MCF 10A (cell line): ENCODE measurements around the gene MROH9. TPM values are rescaled to one million over a fixed set of nuclear protein-coding genes. Genes with fewer than 3 reads are reported as not detected.
A peak's percentile ranks its signal among the peaks of the same experiment; 100 is the strongest.

Source experiments
- BruUV-seq: library from RNA; stranded (reverse); fragments of 400-500 nt; replicated peaks from 2 replicates; lab custom pipeline; 2021; lab: Mats Ljungman, UMichigan
- CTCF ChIA-PET: fragments of 300-600 bp; sonication (Branson Sonifier 250); formaldehyde crosslinking; extraction: SDS; loops from one replicate; lab custom pipeline; 2021; ENCODE audit warnings: antibody characterized with exemption, inconsistent platforms; lab: Yijun Ruan, JAX
- POLR2A ChIA-PET: fragments of 300-600, 350-650 bp; sonication (Branson Sonifier 250); formaldehyde crosslinking; extraction: SDS; loops from one replicate; lab custom pipeline; 2020; ENCODE audit warnings: antibody characterized with exemption, inconsistent platforms; lab: Yijun Ruan, JAX
- DNase-seq: peaks from one replicate; pipeline ENCODE4 v3.0.0-alpha.2; 2018; ENCODE audit not compliant: unreplicated experiment
- H3K27ac Mint-ChIP-seq: one replicate; pipeline ENCODE4 v1.8.0; 2022; ENCODE audit warnings: mild to moderate bottlenecking, low read depth, mixed read lengths; ENCODE audit not compliant: unreplicated experiment
- H3K27me3 Mint-ChIP-seq: one replicate; pipeline ENCODE4 v1.8.0; 2022; ENCODE audit warnings: mixed read lengths; ENCODE audit not compliant: insufficient read depth, unreplicated experiment
- H3K36me3 Mint-ChIP-seq: one replicate; pipeline ENCODE4 v1.8.0; 2022; ENCODE audit warnings: mild to moderate bottlenecking, moderate library complexity, mixed read lengths; ENCODE audit not compliant: insufficient read depth, unreplicated experiment
- H3K4me1 Mint-ChIP-seq: one replicate; pipeline ENCODE4 v1.8.0; 2022; ENCODE audit warnings: mixed read lengths; ENCODE audit not compliant: insufficient read depth, unreplicated experiment
- H3K4me3 Mint-ChIP-seq: one replicate; pipeline ENCODE4 v1.8.0; 2022; ENCODE audit warnings: mild to moderate bottlenecking, moderate library complexity, mixed read lengths; ENCODE audit not compliant: unreplicated experiment
- H3K9me3 Mint-ChIP-seq: one replicate; pipeline ENCODE4 v1.8.0; 2022; ENCODE audit warnings: mixed read lengths; ENCODE audit not compliant: unreplicated experiment
- intact Hi-C: fragments of 100-400 bp; cut with micrococcal nuclease; formaldehyde crosslinking; loops from 2 replicates; pipeline ENCODE4 v1.14.1; 2022
- total RNA-seq: library from RNA; stranded (reverse); gene quantifications from 2 replicates; pipeline ENCODE4 v1.2.3, GENCODE V29; 2022
- TF ChIP-seq, protein P1 (sequence below): fragments of 200-600 bp; IDR thresholded peaks from one replicate; pipeline ENCODE4 v1.8.0; 2022; ENCODE audit warnings: antibody characterized with exemption, mild to moderate bottlenecking; ENCODE audit not compliant: unreplicated experiment

MROH9 gene
- total RNA-seq, 1 experiment from 2014 or later = not detected

- H3K27ac Mint-ChIP-seq = no peak overlapping the region
- H3K36me3 Mint-ChIP-seq = no peaks in the 10 kb centered on the region
- intact Hi-C loops = no loop called here
These were observed 112.7 kb downstream of the MROH9 start for GRCh38 chr1:171048014-171048413.

DNA sequence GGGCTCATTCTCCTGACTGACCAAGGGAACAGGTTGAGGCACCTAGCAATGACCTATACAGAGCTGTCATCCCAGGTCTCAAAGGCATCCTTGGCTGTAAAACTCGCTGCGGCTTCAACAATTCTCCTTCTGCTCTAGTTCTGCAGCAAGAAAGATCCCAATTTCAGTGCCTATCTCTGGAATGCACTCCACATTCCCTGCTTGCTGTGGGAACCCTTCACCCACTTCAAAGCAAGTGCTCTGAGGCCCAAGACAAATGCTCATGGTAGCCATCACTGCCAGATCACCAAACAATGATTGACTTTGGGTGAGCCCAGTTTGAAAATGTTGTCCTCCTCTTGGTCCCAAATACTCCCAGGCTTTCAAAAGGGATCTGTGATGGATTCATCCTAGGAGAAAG is 117.6 kb downstream of the MROH9 start:
- no peak for DNase-seq
- Mint-ChIP-seq H3K9me3 (peaks cover 7% of the 10 kb centered on the region), H3K27ac (no peak overlapping the region), H3K36me3 (no peaks in the 10 kb centered on the region), H3K27me3 (no peaks in the 10 kb centered on the region), H3K4me1 (no peaks in the 10 kb centered on the region), H3K4me3 (no peak overlapping the region)
- intact Hi-C loops = no loop called here
- TF ChIP-seq, protein P1, sequence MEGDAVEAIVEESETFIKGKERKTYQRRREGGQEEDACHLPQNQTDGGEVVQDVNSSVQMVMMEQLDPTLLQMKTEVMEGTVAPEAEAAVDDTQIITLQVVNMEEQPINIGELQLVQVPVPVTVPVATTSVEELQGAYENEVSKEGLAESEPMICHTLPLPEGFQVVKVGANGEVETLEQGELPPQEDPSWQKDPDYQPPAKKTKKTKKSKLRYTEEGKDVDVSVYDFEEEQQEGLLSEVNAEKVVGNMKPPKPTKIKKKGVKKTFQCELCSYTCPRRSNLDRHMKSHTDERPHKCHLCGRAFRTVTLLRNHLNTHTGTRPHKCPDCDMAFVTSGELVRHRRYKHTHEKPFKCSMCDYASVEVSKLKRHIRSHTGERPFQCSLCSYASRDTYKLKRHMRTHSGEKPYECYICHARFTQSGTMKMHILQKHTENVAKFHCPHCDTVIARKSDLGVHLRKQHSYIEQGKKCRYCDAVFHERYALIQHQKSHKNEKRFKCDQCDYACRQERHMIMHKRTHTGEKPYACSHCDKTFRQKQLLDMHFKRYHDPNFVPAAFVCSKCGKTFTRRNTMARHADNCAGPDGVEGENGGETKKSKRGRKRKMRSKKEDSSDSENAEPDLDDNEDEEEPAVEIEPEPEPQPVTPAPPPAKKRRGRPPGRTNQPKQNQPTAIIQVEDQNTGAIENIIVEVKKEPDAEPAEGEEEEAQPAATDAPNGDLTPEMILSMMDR = no peak
- BruUV-seq = no TSS peak
- ChIA-PET POLR2A (no interaction called here), CTCF (interaction anchor here (0.6 to 1.1 kb wide), 2 partner anchors 59 to 173 kb away, joined by 3 read pairs; no protein-coding TSS in a partner anchor)

More at GRCh38 chr1:171048014-171048413, 112.7 kb downstream of the MROH9 start:
- POLR2A ChIA-PET = no interaction called here
- no TSS peak for BruUV-seq
- Mint-ChIP-seq H3K4me1 (no peaks in the 10 kb centered on the region), H3K27me3 (no peaks in the 10 kb centered on the region), H3K9me3 (peaks cover 32% of the 10 kb centered on the region), H3K4me3 (no peak overlapping the region)
- CTCF ChIA-PET = interaction anchor here (0.6 to 1.0 kb wide), 2 partner anchors 13 to 33 kb away, joined by 3 read pairs; no protein-coding TSS in a partner anchor
- TF ChIP-seq, protein P1 = no peak
- no peak for DNase-seq

GRCh38 chr1:171055966-171056643 is 120.8 kb downstream of the MROH9 start:
- no peaks in the 10 kb centered on the region for H3K36me3 Mint-ChIP-seq
- H3K4me1 Mint-ChIP-seq = no peaks in the 10 kb centered on the region
- BruUV-seq = no TSS peak
- POLR2A ChIA-PET = no interaction called here
- TF ChIP-seq, protein P1 = no peak
- peak; percentile 23 for DNase-seq
- no peak overlapping the region for H3K27ac Mint-ChIP-seq
- H3K4me3 Mint-ChIP-seq = no peak overlapping the region
- H3K9me3 Mint-ChIP-seq = peaks cover 6% of the 10 kb centered on the region
- CTCF ChIA-PET = interaction anchor here (0.6 kb wide), 2 partner anchors 25 to 312 kb away, joined by 3 read pairs; no protein-coding TSS in a partner anchor
- H3K27me3 Mint-ChIP-seq = no peaks in the 10 kb centered on the region
- intact Hi-C loops = no loop called here

DNA sequence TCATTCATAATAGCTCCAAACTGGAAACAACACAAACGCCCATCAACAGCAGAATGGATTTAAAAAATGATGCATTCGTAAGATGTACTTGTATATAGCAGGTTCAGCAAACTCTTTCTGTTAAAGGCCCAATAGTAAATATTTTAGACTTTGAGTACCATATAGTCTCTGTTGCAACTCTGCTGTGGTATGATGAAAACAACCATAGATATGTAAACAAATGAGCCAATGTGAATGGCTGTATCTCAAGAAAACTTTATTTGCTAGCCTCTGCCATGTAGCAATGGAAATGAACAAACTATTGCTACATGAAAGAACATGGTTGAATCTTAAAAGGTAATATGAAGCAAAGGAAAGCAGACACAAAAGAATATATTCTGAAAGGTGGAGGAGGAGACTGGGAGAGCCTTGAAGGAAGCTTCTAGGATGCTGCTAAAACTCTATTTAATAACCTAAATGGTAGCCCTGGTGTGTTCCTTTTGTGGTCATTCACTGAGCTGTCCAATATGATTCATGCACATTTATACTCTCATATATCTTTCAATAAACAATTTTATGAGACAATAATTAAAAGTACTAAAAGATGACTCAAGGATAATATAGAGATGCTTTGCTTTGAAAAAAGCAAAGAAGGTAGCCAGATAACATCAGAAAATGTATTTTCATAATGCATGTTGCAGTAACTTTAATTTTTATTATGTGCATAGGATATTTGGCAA is 126.2 kb downstream of the MROH9 start:
- Mint-ChIP-seq H3K9me3 (no peaks in the 10 kb centered on the region), H3K36me3 (no peaks in the 10 kb centered on the region), H3K4me3 (no peak overlapping the region), H3K27me3 (no peaks in the 10 kb centered on the region), H3K27ac (no peak overlapping the region), H3K4me1 (no peaks in the 10 kb centered on the region)
- BruUV-seq = no TSS peak
- ChIA-PET POLR2A (interaction anchor here (0.7 kb wide), 1 partner anchor 274 kb away, joined by 3 read pairs; no protein-coding TSS in a partner anchor), CTCF (interaction anchor here (1.0 kb wide), 1 partner anchor 95 kb away, joined by 3 read pairs; no protein-coding TSS in a partner anchor)
- TF ChIP-seq, protein P1 = no peak
- intact Hi-C loops = no loop called here
- DNase-seq = peak; percentile 18
